Adrenal gland (tissue), 5 donors: ENCODE data around the gene GPR135.

Experiments used
- POLR2A ChIP-seq, 2 donors: fragments of 450-650 bp; IDR thresholded peaks; one replicate each; pipeline ENCODE4 v1.6.1; 2017; ENCODE audit warnings: antibody characterized with exemption in 2 of 2, mild to moderate bottlenecking in 2 of 2, moderate library complexity in 1 of 2
- TF ChIP-seq, protein P1 (sequence below), 6 experiments: fragments of 450-650 bp in 4 of 6; fragments of 200-600 bp in 2 of 6; sonication (generic) in 1 of 6; IDR thresholded peaks; 1 replicate in 5 of 6; 2 replicates in 1 of 6; pipeline versions ENCODE4 v1.5.1 to v1.8.0; 2016 to 2021; ENCODE audit warnings: antibody characterized with exemption in 6 of 6, mild to moderate bottlenecking in 2 of 6, moderate library complexity in 1 of 6
- donor health status: DM: no; HTN: no; CAD: no.

DNA sequence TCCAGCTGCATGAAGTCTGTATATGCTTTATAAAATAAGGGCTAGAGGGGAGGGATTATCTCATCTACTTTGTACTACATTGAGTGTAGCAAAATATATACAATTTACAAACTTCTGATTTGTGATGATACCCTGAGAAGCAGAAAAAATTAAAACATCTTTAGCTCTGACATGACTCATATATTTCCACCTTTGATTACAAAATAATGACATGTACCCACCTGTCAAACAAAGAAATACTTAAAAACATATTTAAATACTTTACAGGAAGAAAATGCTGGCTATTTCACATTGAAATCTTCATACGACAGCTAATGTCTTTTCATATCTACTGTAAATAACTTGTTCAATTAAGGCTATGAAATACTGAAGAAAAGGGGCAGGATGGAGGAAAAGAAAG, 3.3 kb downstream of the GPR135 start:
- TF ChIP-seq, protein P1, sequence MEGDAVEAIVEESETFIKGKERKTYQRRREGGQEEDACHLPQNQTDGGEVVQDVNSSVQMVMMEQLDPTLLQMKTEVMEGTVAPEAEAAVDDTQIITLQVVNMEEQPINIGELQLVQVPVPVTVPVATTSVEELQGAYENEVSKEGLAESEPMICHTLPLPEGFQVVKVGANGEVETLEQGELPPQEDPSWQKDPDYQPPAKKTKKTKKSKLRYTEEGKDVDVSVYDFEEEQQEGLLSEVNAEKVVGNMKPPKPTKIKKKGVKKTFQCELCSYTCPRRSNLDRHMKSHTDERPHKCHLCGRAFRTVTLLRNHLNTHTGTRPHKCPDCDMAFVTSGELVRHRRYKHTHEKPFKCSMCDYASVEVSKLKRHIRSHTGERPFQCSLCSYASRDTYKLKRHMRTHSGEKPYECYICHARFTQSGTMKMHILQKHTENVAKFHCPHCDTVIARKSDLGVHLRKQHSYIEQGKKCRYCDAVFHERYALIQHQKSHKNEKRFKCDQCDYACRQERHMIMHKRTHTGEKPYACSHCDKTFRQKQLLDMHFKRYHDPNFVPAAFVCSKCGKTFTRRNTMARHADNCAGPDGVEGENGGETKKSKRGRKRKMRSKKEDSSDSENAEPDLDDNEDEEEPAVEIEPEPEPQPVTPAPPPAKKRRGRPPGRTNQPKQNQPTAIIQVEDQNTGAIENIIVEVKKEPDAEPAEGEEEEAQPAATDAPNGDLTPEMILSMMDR (IDR thresholded peaks at IDR 0.05): no peak
- TF ChIP-seq POLR2A (IDR thresholded peaks at IDR 0.05): no peak
